Measurements from ENCODE around the gene PLIN3.
"Not testable (repeated sequence)": the region's sequence is repeated elsewhere in the genome, so short reads cannot be mapped to it uniquely, and the experiment has no call there.

Gene PLIN3

GRCh38 chr19:4908781-4909155 is 41.3 kb upstream of the PLIN3 start:
- H3K9me3 ChIP-seq (ENCODE audit: control insufficient read depth, insufficient read depth, low read length), result no peaks in the 10 kb centered on the region
- peaks cover 5% of the 10 kb centered on the region for H3K36me3 ChIP-seq (ENCODE audit: control insufficient read depth, insufficient read depth, low read length)
- H3K4me3 ChIP-seq (ENCODE audit: low read depth, low read length), result peak overlapping the region; percentile 54
- H3K27me3 ChIP-seq (ENCODE audit: control insufficient read depth, insufficient read depth, low read length), result no peaks in the 10 kb centered on the region
- H3K4me1 ChIP-seq (ENCODE audit: control insufficient read depth, insufficient read depth, low read length), result peaks cover 5% of the 10 kb centered on the region
- no peak overlapping the region for H3K9ac ChIP-seq (ENCODE audit: low read depth, low read length)

- peaks cover 5% of the 10 kb centered on the region for H3K4me1 ChIP-seq (ENCODE audit: control insufficient read depth, insufficient read depth, low read length)
- no peak overlapping the region for H3K9ac ChIP-seq (ENCODE audit: low read depth, low read length)
- H3K36me3 ChIP-seq (ENCODE audit: control insufficient read depth, insufficient read depth, low read length), result peaks cover 5% of the 10 kb centered on the region
- H3K4me3 ChIP-seq (ENCODE audit: low read depth, low read length), result no peak overlapping the region
- no peaks in the 10 kb centered on the region for H3K27me3 ChIP-seq (ENCODE audit: control insufficient read depth, insufficient read depth, low read length)
- H3K9me3 ChIP-seq (ENCODE audit: control insufficient read depth, insufficient read depth, low read length), result no peaks in the 10 kb centered on the region
Measured at GRCh38 chr19:4908360-4908759, 40.9 kb upstream of the PLIN3 start.

GRCh38 chr19:4906963-4907362 is 39.5 kb upstream of the PLIN3 start:
- Histone ChIP-seq H3K9ac (ENCODE audit: low read depth, low read length) (no peak overlapping the region), H3K9me3 (ENCODE audit: control insufficient read depth, insufficient read depth, low read length) (no peaks in the 10 kb centered on the region), H3K4me1 (ENCODE audit: control insufficient read depth, insufficient read depth, low read length) (peaks cover 5% of the 10 kb centered on the region), H3K4me3 (ENCODE audit: low read depth, low read length) (no peak overlapping the region), H3K36me3 (ENCODE audit: control insufficient read depth, insufficient read depth, low read length) (peaks cover 3% of the 10 kb centered on the region), H3K27me3 (ENCODE audit: control insufficient read depth, insufficient read depth, low read length) (no peaks in the 10 kb centered on the region)

- Histone ChIP-seq H3K9ac (ENCODE audit: low read depth, low read length) (no peak overlapping the region), H3K4me1 (ENCODE audit: control insufficient read depth, insufficient read depth, low read length) (no peaks in the 10 kb centered on the region), H3K9me3 (ENCODE audit: control insufficient read depth, insufficient read depth, low read length) (no peaks in the 10 kb centered on the region), H3K4me3 (ENCODE audit: low read depth, low read length) (no peak overlapping the region), H3K36me3 (ENCODE audit: control insufficient read depth, insufficient read depth, low read length) (no peaks in the 10 kb centered on the region), H3K27me3 (ENCODE audit: control insufficient read depth, insufficient read depth, low read length) (no peaks in the 10 kb centered on the region)
Measured at GRCh38 chr19:4904481-4904880, 37.0 kb upstream of the PLIN3 start.

- Histone ChIP-seq H3K9ac (ENCODE audit: low read depth, low read length) (no peak within 1 kb of the TSS), H3K36me3 (ENCODE audit: control insufficient read depth, insufficient read depth, low read length) (no peaks in the 10 kb centered on the region), H3K27me3 (ENCODE audit: control insufficient read depth, insufficient read depth, low read length) (no peaks in the 10 kb centered on the region), H3K4me1 (ENCODE audit: control insufficient read depth, insufficient read depth, low read length) (no peaks in the 10 kb centered on the region), H3K4me3 (ENCODE audit: low read depth, low read length) (no peak within 1 kb of the TSS), H3K9me3 (ENCODE audit: control insufficient read depth, insufficient read depth, low read length) (no peaks in the 10 kb centered on the region)
Measured at GRCh38 chr19:4902796-4903195, 35.3 kb upstream of the PLIN3 start, which contains the start of gene ARRDC5. Gene ARRDC5, minus strand, starts transcription at chr19:4902896. Its CDS starts 71 bp downstream, at chr19:4902825.

- not testable (repeated sequence) for H3K27me3 ChIP-seq (ENCODE audit: control insufficient read depth, insufficient read depth, low read length); H3K36me3 ChIP-seq (ENCODE audit: control insufficient read depth, insufficient read depth, low read length); H3K4me1 ChIP-seq (ENCODE audit: control insufficient read depth, insufficient read depth, low read length); H3K4me3 ChIP-seq (ENCODE audit: low read depth, low read length); H3K9ac ChIP-seq (ENCODE audit: low read depth, low read length); H3K9me3 ChIP-seq (ENCODE audit: control insufficient read depth, insufficient read depth, low read length)
Measured at GRCh38 chr19:4900879-4901278, 33.4 kb upstream of the PLIN3 start.

GRCh38 chr19:4897146-4897545 is 29.7 kb upstream of the PLIN3 start:
- no peak overlapping the region for H3K9ac ChIP-seq (ENCODE audit: low read depth, low read length)
- H3K9me3 ChIP-seq (ENCODE audit: control insufficient read depth, insufficient read depth, low read length), result no peaks in the 10 kb centered on the region
- H3K27me3 ChIP-seq (ENCODE audit: control insufficient read depth, insufficient read depth, low read length), result peaks cover 13% of the 10 kb centered on the region
- no peaks in the 10 kb centered on the region for H3K36me3 ChIP-seq (ENCODE audit: control insufficient read depth, insufficient read depth, low read length)
- no peaks in the 10 kb centered on the region for H3K4me1 ChIP-seq (ENCODE audit: control insufficient read depth, insufficient read depth, low read length)
- H3K4me3 ChIP-seq (ENCODE audit: low read depth, low read length), result no peak overlapping the region

GRCh38 chr19:4896372-4896771 is 28.9 kb upstream of the PLIN3 start:
- H3K9ac ChIP-seq (ENCODE audit: low read depth, low read length), result no peak overlapping the region
- no peak overlapping the region for H3K4me3 ChIP-seq (ENCODE audit: low read depth, low read length)
- no peaks in the 10 kb centered on the region for H3K9me3 ChIP-seq (ENCODE audit: control insufficient read depth, insufficient read depth, low read length)
- peaks cover 13% of the 10 kb centered on the region for H3K27me3 ChIP-seq (ENCODE audit: control insufficient read depth, insufficient read depth, low read length)
- H3K4me1 ChIP-seq (ENCODE audit: control insufficient read depth, insufficient read depth, low read length), result no peaks in the 10 kb centered on the region
- H3K36me3 ChIP-seq (ENCODE audit: control insufficient read depth, insufficient read depth, low read length), result no peaks in the 10 kb centered on the region

GRCh38 chr19:4892962-4893361 is 25.5 kb upstream of the PLIN3 start:
- H3K4me3 ChIP-seq (ENCODE audit: low read depth, low read length), result not testable (repeated sequence)
- peaks cover 17% of the 10 kb centered on the region for H3K27me3 ChIP-seq (ENCODE audit: control insufficient read depth, insufficient read depth, low read length)

GRCh38 chr19:4891066-4891465 is 23.6 kb upstream of the PLIN3 start:
- no peaks in the 10 kb centered on the region for H3K4me1 ChIP-seq (ENCODE audit: control insufficient read depth, insufficient read depth, low read length)
- no peak overlapping the region for H3K4me3 ChIP-seq (ENCODE audit: low read depth, low read length)
- H3K9me3 ChIP-seq (ENCODE audit: control insufficient read depth, insufficient read depth, low read length), result no peaks in the 10 kb centered on the region
- no peaks in the 10 kb centered on the region for H3K36me3 ChIP-seq (ENCODE audit: control insufficient read depth, insufficient read depth, low read length)
- peaks cover 12% of the 10 kb centered on the region for H3K27me3 ChIP-seq (ENCODE audit: control insufficient read depth, insufficient read depth, low read length)
- no peak overlapping the region for H3K9ac ChIP-seq (ENCODE audit: low read depth, low read length)

More at GRCh38 chr19:4892962-4893361, 25.5 kb upstream of the PLIN3 start:
- H3K4me1 ChIP-seq (ENCODE audit: control insufficient read depth, insufficient read depth, low read length); H3K9me3 ChIP-seq (ENCODE audit: control insufficient read depth, insufficient read depth, low read length); H3K9ac ChIP-seq (ENCODE audit: low read depth, low read length); H3K36me3 ChIP-seq (ENCODE audit: control insufficient read depth, insufficient read depth, low read length): not testable (repeated sequence)

- H3K4me1 ChIP-seq (ENCODE audit: control insufficient read depth, insufficient read depth, low read length), result no peaks in the 10 kb centered on the region
- H3K27me3 ChIP-seq (ENCODE audit: control insufficient read depth, insufficient read depth, low read length), result peaks cover 4% of the 10 kb centered on the region
- no peaks in the 10 kb centered on the region for H3K36me3 ChIP-seq (ENCODE audit: control insufficient read depth, insufficient read depth, low read length)
- no peaks in the 10 kb centered on the region for H3K9me3 ChIP-seq (ENCODE audit: control insufficient read depth, insufficient read depth, low read length)
- H3K4me3 ChIP-seq (ENCODE audit: low read depth, low read length), result no peak overlapping the region
- H3K9ac ChIP-seq (ENCODE audit: low read depth, low read length), result no peak overlapping the region
Measured at GRCh38 chr19:4889034-4889815, 21.8 kb upstream of the PLIN3 start.

- H3K4me3 ChIP-seq (ENCODE audit: low read depth, low read length); H3K9ac ChIP-seq (ENCODE audit: low read depth, low read length); H3K9me3 ChIP-seq (ENCODE audit: control insufficient read depth, insufficient read depth, low read length); H3K27me3 ChIP-seq (ENCODE audit: control insufficient read depth, insufficient read depth, low read length); H3K4me1 ChIP-seq (ENCODE audit: control insufficient read depth, insufficient read depth, low read length); H3K36me3 ChIP-seq (ENCODE audit: control insufficient read depth, insufficient read depth, low read length): not testable (repeated sequence)
Measured at GRCh38 chr19:4887803-4888202, 20.3 kb upstream of the PLIN3 start.
